ENCODE data around the gene ACTR10. TPM values are rescaled to one million over a fixed set of nuclear protein-coding genes. Genes with fewer than 3 reads are reported as not detected.

The ACTR10 gene
- total RNA-seq, 1 donor from 2014 or later = 32.2 TPM

DNA sequence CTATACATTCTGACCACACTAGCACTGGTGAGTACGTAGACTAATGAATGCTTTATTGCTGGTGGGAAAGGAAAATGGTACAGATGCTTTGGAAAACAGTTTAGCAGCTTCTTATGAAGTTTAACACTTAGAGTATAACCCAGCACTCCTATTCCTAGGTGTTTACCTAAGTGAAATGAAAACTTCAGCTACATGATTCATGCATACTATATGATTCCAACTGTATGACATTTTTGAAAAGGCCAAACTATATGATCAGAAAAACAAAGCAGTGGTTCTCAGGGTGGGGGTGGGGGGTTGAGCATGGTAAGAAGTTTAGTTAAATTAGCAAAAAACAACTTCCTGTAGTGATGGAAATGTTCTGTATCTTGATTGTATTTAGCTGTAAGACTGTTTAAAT, 76.3 kb downstream of the ACTR10 start:
- Histone ChIP-seq H3K27ac (no peak overlapping the region), H3K9me3 (no peaks in the 10 kb centered on the region), H3K36me3 (peaks cover 12 to 36% of the 10 kb centered on the region in 2 donors), H3K27me3 (no peaks in the 10 kb centered on the region), H3K4me3 (no peak overlapping the region), H3K4me1 (peaks cover 0 to 25% of the 10 kb centered on the region in 2 donors)
- TF ChIP-seq, protein P1, sequence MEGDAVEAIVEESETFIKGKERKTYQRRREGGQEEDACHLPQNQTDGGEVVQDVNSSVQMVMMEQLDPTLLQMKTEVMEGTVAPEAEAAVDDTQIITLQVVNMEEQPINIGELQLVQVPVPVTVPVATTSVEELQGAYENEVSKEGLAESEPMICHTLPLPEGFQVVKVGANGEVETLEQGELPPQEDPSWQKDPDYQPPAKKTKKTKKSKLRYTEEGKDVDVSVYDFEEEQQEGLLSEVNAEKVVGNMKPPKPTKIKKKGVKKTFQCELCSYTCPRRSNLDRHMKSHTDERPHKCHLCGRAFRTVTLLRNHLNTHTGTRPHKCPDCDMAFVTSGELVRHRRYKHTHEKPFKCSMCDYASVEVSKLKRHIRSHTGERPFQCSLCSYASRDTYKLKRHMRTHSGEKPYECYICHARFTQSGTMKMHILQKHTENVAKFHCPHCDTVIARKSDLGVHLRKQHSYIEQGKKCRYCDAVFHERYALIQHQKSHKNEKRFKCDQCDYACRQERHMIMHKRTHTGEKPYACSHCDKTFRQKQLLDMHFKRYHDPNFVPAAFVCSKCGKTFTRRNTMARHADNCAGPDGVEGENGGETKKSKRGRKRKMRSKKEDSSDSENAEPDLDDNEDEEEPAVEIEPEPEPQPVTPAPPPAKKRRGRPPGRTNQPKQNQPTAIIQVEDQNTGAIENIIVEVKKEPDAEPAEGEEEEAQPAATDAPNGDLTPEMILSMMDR (IDR thresholded peaks at IDR 0.05) = no peak
- intact Hi-C loops (cut with DNase I) = no loop called here
- DNase-seq (ENCODE audit: low spot score in 2 of 2) = no peak

DNA sequence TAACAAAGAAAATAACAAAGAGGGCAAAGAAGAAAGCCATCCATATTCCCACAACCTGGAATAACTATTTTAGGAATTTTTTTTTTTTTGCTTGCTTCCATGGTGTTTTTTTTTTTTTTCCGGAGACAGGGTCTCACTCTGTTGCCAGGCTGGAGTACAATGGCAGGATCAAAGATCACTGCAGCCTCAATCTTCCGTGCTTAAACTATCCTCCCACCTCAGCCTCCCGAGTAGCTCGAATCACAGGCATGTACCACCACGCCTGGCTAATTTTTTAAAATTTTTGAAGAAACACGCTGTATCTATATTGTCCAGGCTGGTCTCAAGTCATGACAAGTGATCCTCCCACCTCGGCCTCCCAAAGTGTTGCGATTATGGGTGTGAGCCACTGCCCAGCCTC, 78.2 kb downstream of the ACTR10 start:
- TF ChIP-seq, protein P1 (IDR thresholded peaks at IDR 0.05) = no peak
- Histone ChIP-seq H3K27ac (no peak overlapping the region), H3K4me3 (no peak overlapping the region), H3K4me1 (peaks cover 5 to 25% of the 10 kb centered on the region in 2 donors), H3K27me3 (no peaks in the 10 kb centered on the region), H3K36me3 (peaks cover 6 to 25% of the 10 kb centered on the region in 2 donors), H3K9me3 (no peaks in the 10 kb centered on the region)
- intact Hi-C loops (cut with DNase I) = no loop called here
- no peak for DNase-seq (ENCODE audit: low spot score in 2 of 2)

DNA sequence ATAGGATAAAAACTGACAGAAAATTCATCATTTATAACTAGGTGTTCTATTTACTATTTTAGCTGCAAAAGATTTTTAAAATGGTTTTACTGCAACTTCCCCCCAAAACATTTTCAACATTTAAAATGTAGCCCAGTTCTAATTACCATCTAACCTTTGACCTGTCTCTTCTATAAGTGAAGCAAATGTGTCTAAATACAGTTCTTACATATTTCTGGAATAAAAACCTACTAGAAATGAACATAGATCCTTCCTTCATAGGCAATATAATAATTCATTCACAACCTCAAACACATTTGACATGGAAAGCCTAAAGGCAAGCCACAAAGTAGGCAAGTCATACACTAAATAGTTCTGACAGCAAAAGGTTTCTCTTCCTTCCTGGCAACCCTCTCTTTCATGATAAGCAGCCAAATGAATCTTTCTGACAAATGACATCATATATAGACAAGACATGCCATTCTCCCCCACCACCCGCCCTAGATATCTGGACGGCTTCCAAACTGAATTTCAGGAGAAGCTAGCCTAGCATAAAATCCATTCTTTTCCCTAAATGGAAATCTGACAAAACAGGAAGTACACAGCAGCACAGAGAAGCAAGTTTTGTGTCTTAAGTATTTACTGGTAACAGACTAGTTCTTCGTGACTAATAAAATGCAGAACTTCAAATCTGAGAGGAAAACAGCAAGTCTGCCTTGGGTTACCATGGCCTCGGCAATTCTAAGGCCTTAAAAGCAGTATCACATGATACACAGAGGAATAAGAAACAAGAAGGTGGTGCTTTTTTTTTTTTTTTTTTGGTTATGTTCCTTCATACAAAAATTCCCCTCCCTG, 81.2 kb downstream of the ACTR10 start:
- H3K4me1 ChIP-seq = peaks cover 8 to 23% of the 10 kb centered on the region in 2 donors
- peak overlapping the region in 1 of 2 donors; percentile 39 for H3K4me3 ChIP-seq
- no peaks in the 10 kb centered on the region for H3K27me3 ChIP-seq
- TF ChIP-seq, protein P1 (IDR thresholded peaks at IDR 0.05) = no peak
- intact Hi-C loops (cut with DNase I) = no loop called here
- peaks cover 21 to 39% of the 10 kb centered on the region in 2 donors for H3K36me3 ChIP-seq
- peak overlapping the region; percentile 77 to 85 for H3K27ac ChIP-seq
- DNase-seq (ENCODE audit: low spot score in 2 of 2) = peak in 1 of 2 donors; percentile 81
- H3K9me3 ChIP-seq = no peaks in the 10 kb centered on the region

DNA sequence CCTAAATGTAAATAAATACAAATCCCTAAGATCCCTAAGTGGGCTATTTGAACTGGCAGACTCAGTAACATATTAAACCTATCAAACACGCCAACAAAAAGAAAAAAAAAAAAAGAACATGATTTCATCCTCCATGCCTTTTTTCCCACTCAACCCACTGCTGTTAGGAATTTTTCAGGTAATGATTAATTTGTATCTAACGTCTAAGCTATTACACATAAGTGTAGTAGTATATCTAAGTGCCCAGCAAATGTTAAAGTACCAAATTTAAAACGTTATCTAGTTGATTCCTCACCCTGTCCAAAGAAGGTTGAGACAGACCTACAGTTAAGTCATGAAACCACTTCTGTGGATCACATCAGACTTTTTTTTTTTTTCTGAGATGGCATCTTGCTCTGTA, 82.0 kb downstream of the ACTR10 start:
- TF ChIP-seq, protein P1 (IDR thresholded peaks at IDR 0.05) = no peak
- no peak for DNase-seq (ENCODE audit: low spot score in 2 of 2)
- intact Hi-C loops (cut with DNase I) = loop anchor here (2.0 kb wide), 1 partner anchor 15 kb away; no protein-coding TSS in a partner anchor
- Histone ChIP-seq H3K27ac (peak overlapping the region; percentile 77 to 85), H3K4me1 (peaks cover 8 to 23% of the 10 kb centered on the region in 2 donors), H3K36me3 (peaks cover 25 to 45% of the 10 kb centered on the region in 2 donors), H3K4me3 (peak overlapping the region in 1 of 2 donors; percentile 39), H3K27me3 (no peaks in the 10 kb centered on the region), H3K9me3 (no peaks in the 10 kb centered on the region)

DNA sequence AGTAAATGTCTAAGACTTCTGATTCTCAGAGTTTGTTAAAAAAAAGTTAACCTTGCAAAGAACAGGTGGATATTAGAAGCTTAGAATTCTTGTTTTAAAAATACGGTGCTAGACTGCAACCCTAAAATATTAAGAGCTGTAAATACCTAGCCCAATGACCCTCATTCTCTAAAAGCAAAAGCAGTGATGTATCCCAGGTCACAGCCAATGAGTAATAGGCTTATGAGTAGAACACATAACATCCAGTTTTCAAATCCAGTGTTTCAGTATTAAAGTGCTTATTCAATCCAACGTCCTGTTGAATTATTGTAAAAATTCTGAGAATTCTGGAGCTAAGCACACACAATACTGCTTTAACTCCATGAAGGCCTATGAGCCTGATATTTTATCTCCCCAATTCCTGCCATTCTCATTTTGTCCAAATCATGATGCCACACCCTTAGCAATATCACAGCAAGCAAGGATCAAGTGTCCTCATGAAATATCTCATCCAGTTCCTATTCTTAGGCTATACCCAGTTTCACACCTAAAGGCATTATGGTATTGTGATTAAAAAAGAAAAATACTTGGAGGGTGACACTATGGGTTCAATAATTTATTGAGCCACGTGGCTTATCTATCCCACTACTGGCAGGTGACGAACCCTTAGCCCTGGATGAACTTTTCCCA, 83.1 kb downstream of the ACTR10 start:
- Histone ChIP-seq H3K9me3 (no peaks in the 10 kb centered on the region), H3K4me1 (peaks cover 8 to 27% of the 10 kb centered on the region in 2 donors), H3K27me3 (no peaks in the 10 kb centered on the region), H3K27ac (peak overlapping the region; percentile 77 to 85), H3K36me3 (peaks cover 29 to 38% of the 10 kb centered on the region in 2 donors), H3K4me3 (no peak overlapping the region)
- TF ChIP-seq, protein P1 (IDR thresholded peaks at IDR 0.05) = no peak
- DNase-seq (ENCODE audit: low spot score in 2 of 2) = no peak
- intact Hi-C loops (cut with DNase I) = loop anchor here (2.0 kb wide), 1 partner anchor 14 kb away; no protein-coding TSS in a partner anchor
